ENCODE results near the gene SOX30.

SOX30 gene

DNA sequence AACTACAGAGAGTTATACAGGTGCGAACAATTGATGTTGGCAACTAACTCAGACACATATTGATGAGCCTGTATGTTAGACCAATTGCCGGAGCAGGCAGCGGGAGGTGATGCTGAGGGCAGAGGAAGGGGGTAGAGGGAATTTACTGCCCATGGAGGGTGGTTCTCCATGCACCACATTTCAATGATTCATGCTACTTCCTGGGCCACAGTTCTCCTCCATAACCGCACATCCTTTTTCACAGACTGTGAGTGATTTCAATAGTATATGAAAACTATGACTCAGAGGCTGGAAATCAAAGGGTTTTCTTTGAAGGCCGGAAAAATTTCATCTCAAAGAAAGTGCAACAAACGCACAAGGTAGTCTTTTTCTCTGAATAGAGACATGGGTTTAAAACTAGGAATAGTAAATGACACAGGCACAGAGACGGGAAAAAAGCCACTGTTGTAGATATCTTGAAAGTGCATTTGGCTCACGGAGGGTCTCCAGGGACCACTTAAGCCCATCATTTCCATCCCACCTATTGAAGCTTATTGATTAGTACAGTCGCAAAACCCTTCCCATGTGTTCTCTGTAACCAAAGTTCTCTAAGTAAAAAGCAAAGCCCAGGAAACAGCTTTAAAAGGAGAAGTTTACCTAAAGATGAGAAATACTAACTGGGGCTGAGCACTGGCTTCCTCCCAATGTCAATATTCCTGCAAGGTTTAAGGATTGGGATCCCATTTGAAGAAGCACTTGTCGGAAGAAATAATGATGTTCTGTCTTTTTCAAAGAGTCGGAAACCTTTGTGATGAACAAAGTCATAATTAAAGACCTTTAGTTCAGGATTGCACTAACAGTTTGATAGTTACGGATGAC, 48.7 kb downstream of the SOX30 start:
- TF ChIP-seq, protein P1, sequence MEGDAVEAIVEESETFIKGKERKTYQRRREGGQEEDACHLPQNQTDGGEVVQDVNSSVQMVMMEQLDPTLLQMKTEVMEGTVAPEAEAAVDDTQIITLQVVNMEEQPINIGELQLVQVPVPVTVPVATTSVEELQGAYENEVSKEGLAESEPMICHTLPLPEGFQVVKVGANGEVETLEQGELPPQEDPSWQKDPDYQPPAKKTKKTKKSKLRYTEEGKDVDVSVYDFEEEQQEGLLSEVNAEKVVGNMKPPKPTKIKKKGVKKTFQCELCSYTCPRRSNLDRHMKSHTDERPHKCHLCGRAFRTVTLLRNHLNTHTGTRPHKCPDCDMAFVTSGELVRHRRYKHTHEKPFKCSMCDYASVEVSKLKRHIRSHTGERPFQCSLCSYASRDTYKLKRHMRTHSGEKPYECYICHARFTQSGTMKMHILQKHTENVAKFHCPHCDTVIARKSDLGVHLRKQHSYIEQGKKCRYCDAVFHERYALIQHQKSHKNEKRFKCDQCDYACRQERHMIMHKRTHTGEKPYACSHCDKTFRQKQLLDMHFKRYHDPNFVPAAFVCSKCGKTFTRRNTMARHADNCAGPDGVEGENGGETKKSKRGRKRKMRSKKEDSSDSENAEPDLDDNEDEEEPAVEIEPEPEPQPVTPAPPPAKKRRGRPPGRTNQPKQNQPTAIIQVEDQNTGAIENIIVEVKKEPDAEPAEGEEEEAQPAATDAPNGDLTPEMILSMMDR (IDR thresholded peaks at IDR 0.05; ENCODE audit: borderline replicate concordance, insufficient read depth, low read depth, low read length), result no peak
- no peak overlapping the region for H3K4me3 ChIP-seq (ENCODE audit: low read depth, low read length)

DNA sequence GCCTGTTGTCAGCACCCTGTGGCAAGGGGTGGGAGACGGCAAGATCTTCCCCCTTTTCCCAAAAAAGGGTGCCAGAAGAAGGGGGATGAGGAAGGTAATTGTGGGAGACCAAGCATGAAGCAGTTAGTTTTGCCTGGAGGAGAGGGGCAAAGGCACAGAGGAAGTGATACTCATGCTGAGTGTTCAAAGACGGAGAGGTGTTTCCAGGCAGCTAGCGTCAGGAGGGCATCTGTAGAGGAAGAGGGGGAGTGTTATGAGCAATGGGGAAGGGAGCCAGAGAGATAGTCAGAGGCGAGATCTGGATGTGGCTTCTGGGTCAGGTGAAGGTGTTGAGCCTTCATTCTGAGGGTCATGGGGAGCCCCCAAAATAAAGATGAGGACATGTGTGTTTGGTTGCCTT, 49.7 kb downstream of the SOX30 start:
- no peak overlapping the region for H3K4me3 ChIP-seq (ENCODE audit: low read depth, low read length)
- TF ChIP-seq, protein P1 (IDR thresholded peaks at IDR 0.05; ENCODE audit: borderline replicate concordance, insufficient read depth, low read depth, low read length), result no peak

DNA sequence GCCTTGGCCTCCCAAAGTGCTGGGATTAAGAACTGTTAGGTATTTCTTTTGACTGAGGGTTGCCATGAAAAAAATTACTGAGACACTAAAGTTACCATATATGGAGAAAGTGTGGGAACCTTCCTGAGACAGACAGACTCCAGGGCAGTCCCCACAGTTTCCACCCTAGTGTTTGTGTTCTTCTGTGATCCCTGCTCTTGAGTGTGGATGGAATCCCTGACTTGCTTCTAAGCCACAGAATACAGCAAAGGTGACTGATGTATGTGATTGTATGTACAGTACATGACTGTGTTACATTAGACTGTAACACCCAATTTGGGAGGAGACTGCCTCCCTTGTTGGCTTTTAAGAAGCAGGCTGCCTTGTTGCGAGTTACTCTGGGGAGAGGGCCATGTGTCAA, 52.0 kb downstream of the SOX30 start:
- no peak overlapping the region for H3K4me3 ChIP-seq (ENCODE audit: low read depth, low read length)
- TF ChIP-seq, protein P1 (IDR thresholded peaks at IDR 0.05; ENCODE audit: borderline replicate concordance, insufficient read depth, low read depth, low read length), result no peak

DNA sequence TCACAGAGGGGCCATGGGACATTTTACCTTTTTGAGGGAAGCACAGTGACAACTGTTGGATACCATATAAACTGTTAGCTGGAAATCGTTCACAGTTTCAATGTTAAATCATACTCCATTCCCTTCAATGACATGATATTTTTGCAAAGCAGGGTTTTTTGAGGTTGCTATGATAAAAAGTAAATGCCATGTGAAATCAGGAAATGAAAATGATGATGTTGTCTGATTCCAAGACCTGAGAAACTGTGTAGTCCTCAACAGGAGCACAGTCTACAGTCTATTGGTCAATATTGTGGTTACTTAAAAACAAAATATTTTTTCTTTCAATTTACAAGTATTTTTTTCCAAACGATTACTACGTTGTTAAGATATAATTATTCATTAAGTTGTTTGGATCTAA, 52.7 kb downstream of the SOX30 start:
- H3K4me3 ChIP-seq (ENCODE audit: low read depth, low read length), result no peak overlapping the region
- TF ChIP-seq, protein P1 (IDR thresholded peaks at IDR 0.05; ENCODE audit: borderline replicate concordance, insufficient read depth, low read depth, low read length), result no peak

DNA sequence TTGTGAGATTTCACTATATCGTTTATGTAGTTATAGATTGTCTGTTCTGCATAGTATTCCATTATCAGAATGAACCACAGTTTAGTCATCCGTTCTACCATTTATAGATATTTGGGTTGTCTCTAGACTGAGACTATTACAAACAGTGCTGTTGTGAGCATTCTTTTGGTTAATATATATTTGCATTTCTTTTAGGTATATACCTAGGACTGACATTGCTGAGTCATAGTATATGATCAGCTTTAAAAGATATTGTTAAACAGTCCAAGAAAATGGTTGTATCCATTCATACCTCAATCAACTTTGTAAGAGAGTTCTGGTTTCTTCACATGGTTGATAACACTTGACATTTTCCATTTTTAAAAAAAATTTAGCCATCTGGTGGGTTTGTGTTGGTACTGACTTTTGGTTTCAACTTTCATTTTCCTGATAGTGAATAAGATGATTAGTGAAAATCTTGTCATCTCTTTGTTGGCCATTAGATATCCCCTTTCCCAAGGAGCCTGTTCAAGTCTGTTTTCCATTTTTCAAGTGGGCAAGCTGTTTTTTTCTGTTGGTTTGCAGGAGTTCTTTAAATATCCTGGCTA, 53.8 kb downstream of the SOX30 start:
- H3K4me3 ChIP-seq (ENCODE audit: low read depth, low read length), result no peak overlapping the region
- TF ChIP-seq, protein P1 (IDR thresholded peaks at IDR 0.05; ENCODE audit: borderline replicate concordance, insufficient read depth, low read depth, low read length), result no peak

DNA sequence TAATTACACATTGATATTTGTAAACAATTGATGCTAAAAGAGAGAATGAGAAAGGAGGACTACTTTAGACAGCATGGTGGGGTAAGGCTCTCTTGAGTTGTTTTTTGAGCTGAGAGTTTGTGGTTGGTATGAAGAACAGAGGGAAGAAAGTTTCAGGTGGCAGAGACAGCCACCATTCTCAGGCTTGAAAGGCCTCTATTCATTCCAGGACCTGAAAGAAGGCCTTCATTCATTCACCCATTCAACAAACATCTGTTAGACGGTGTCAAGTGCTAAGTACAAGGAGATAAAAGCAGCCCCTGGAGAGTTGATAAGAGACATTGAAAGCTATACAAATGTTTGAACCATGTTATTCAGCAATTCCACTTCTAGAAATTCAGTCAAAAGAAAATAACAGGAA, 55.0 kb downstream of the SOX30 start:
- TF ChIP-seq, protein P1 (IDR thresholded peaks at IDR 0.05; ENCODE audit: borderline replicate concordance, insufficient read depth, low read depth, low read length), result no peak
- no peak overlapping the region for H3K4me3 ChIP-seq (ENCODE audit: low read depth, low read length)

DNA sequence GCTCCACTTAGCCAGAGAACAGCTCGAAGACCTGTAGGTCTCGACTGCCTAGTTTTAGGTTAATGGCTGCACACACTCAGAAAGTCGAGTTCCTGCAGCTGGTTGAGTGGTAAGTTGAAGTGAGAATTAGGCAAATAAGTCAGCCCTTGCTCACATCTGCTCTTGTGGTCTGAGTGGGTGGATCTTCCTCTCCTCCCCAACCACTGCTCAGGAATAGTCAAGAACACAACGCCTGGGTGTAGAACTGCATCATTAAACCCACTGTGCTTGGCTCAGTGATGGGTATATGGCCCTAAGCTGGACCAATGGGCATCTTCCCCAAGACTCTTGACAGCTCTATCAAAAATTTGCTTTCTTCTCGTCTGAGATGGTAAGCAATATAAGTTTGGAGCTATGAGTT, 55.8 kb downstream of the SOX30 start:
- H3K4me3 ChIP-seq (ENCODE audit: low read depth, low read length), result no peak overlapping the region
- TF ChIP-seq, protein P1 (IDR thresholded peaks at IDR 0.05; ENCODE audit: borderline replicate concordance, insufficient read depth, low read depth, low read length), result no peak

Measured in GM12875 (cell line).